Panc1 (cell line): ENCODE data around the gene NLGN2. TPM values are rescaled to one million over a fixed set of nuclear protein-coding genes. Genes with fewer than 3 reads are reported as not detected.

Experiments
- ATAC-seq: fragments of 200-7000 bp; cut with Tn5 transposase; 2 replicates; pipeline ENCODE4 v1.9.1; 2020; ENCODE audit warnings: mild to moderate bottlenecking, moderate library complexity
- BruUV-seq: library from RNA; stranded (reverse); fragments of 400-500 nt; replicated peaks from 2 replicates; lab custom pipeline; 2021; lab: Mats Ljungman, UMichigan
- CTCF ChIA-PET: fragments of 300-600 bp; sonication (Branson Sonifier 250); formaldehyde crosslinking; loops from one replicate; lab custom pipeline; 2022; ENCODE audit warnings: antibody characterized with exemption; lab: Charles Lee
- POLR2A ChIA-PET: fragments of 300-600 bp; sonication (Branson Sonifier 250); formaldehyde crosslinking; loops from one replicate; lab custom pipeline; 2022; ENCODE audit warnings: antibody characterized with exemption; lab: Charles Lee
- DNase-seq: peaks from one replicate; pipeline ENCODE4 v3.0.0-alpha.2; 2010; ENCODE audit warnings: low read depth, low spot score
- H3K27ac ChIP-seq: 2 replicates; pipeline ENCODE4 v1.5.1; 2011; ENCODE audit warnings: mild to moderate bottlenecking, low read length, inconsistent platforms
- H3K27me3 ChIP-seq: fragments of 200-500 bp; sonication (Bioruptor generic); 2 replicates; pipeline ENCODE4 v1.6.0; 2014; ENCODE audit warnings: low read length, inconsistent platforms; ENCODE audit not compliant: control insufficient read depth, insufficient read depth
- H3K36me3 ChIP-seq: fragments of 200-500 bp; sonication (Bioruptor generic); 2 replicates; pipeline ENCODE4 v1.5.1; 2014; ENCODE audit warnings: inconsistent platforms, mild to moderate bottlenecking, low read length, moderate library complexity; ENCODE audit not compliant: control insufficient read depth, insufficient read depth
- H3K4me1 ChIP-seq: 2 replicates; pipeline ENCODE4 v1.5.1; 2011; ENCODE audit warnings: inconsistent platforms, mild to moderate bottlenecking, low read length, moderate library complexity; ENCODE audit not compliant: control insufficient read depth, insufficient read depth
- H3K4me3 ChIP-seq, 2 experiments: 2 replicates each; pipeline ENCODE4 v1.5.1; 2011 to 2012; ENCODE audit warnings: low read depth in 2 of 2, low read length in 2 of 2, mild to moderate bottlenecking in 2 of 2, inconsistent platforms in 1 of 2, moderate library complexity in 1 of 2
- H3K9me3 ChIP-seq: fragments of 200-500 bp; sonication (Bioruptor generic); 2 replicates; pipeline ENCODE4 v1.5.1; 2014; ENCODE audit warnings: low read depth, mild to moderate bottlenecking, inconsistent platforms, low read length, moderate library complexity; ENCODE audit not compliant: control insufficient read depth, insufficient read depth
- POLR2AphosphoS5 ChIP-seq: IDR thresholded peaks from 2 replicates; pipeline ENCODE4 v1.6.1; 2012; ENCODE audit warnings: mild to moderate bottlenecking, low read depth, low read length, moderate library complexity
- REST ChIP-seq, 2 experiments: IDR thresholded peaks; 2 replicates each; pipeline ENCODE4 v1.6.1; 2011 to 2012; ENCODE audit warnings: low read depth in 2 of 2, control low read depth in 1 of 2, low read length in 1 of 2, mild to moderate bottlenecking in 1 of 2, moderate library complexity in 1 of 2; ENCODE audit not compliant: insufficient read depth in 1 of 2
- SIN3A ChIP-seq: IDR thresholded peaks from 2 replicates; pipeline ENCODE4 v1.6.1; 2012; ENCODE audit warnings: low read depth, mild to moderate bottlenecking, low read length, moderate library complexity, borderline replicate concordance; ENCODE audit not compliant: insufficient read depth
- TCF7L2 ChIP-seq: IDR thresholded peaks from 2 replicates; pipeline ENCODE4 v1.6.1; 2011; ENCODE audit warnings: mild to moderate bottlenecking, low read depth, low read length, inconsistent platforms
- in situ Hi-C: cut with HindIII; loops from 2 replicates; pipeline ENCODE4 v1.10.0; 2016; ENCODE audit warnings: low sequenced_read_pairs, low pct_unique_long_range_greater_than_20kb
- intact Hi-C: fragments of 100-400 bp; cut with micrococcal nuclease; formaldehyde crosslinking; loops from one replicate; pipeline ENCODE4 v1.10.0; 2022; ENCODE audit not compliant: unreplicated experiment
- total RNA-seq: library from RNA; stranded (reverse); gene quantifications from one replicate; pipeline ENCODE4 v1.2.1, GENCODE V29; 2021; ENCODE audit not compliant: unreplicated experiment
- TF ChIP-seq, protein P1 (sequence below): fragments of 450-650 bp; IDR thresholded peaks from 2 replicates; pipeline ENCODE4 v1.5.1; 2017; ENCODE audit warnings: mild to moderate bottlenecking

The NLGN2 gene
- total RNA-seq, 1 experiment from 2014 or later, result 33.6 TPM

DNA sequence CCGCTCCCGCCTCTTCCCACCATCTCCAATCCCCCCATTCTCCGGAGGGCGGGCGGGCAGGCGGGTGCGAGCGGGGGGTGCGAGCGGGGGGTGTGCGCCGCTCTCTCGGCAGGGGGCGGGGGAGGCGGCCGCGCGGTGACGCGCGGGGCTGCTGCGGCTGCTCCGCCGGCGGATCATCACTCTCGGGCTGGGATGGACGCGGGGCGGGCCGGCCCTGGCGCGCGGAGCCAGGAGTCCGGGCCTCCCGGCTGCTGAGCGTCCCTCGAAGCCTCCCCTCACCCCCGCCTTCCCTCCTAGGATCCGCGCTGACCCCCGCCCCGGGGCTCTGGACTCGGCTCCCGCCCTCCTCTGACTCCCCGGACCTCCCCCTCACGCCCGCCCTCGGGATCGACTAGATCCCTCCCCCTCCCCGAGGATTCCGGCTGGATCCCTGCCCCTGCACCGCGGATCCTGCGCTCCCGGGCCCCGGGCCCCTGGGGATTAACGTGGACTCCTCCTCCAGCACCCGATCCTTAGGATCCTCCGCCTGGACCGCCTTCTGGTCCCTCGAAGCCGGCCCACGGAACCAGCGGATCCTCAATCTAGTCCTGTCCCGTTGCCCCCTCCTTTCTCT is 2.8 kb upstream of the NLGN2 start:
- no peaks in the 10 kb centered on the region for H3K36me3 ChIP-seq
- TF ChIP-seq, protein P1, sequence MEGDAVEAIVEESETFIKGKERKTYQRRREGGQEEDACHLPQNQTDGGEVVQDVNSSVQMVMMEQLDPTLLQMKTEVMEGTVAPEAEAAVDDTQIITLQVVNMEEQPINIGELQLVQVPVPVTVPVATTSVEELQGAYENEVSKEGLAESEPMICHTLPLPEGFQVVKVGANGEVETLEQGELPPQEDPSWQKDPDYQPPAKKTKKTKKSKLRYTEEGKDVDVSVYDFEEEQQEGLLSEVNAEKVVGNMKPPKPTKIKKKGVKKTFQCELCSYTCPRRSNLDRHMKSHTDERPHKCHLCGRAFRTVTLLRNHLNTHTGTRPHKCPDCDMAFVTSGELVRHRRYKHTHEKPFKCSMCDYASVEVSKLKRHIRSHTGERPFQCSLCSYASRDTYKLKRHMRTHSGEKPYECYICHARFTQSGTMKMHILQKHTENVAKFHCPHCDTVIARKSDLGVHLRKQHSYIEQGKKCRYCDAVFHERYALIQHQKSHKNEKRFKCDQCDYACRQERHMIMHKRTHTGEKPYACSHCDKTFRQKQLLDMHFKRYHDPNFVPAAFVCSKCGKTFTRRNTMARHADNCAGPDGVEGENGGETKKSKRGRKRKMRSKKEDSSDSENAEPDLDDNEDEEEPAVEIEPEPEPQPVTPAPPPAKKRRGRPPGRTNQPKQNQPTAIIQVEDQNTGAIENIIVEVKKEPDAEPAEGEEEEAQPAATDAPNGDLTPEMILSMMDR, result no peak
- TF ChIP-seq SIN3A, result no peak
- no peak for TF ChIP-seq TCF7L2
- no peak for TF ChIP-seq REST (IDR thresholded peaks at IDR 0.05; ENCODE audit: insufficient read depth in 1 of 2, low read depth in 2 of 2, low read length in 1 of 2)
- no peak for TF ChIP-seq POLR2AphosphoS5
- H3K9me3 ChIP-seq, result no peaks in the 10 kb centered on the region
- DNase-seq, result no peak
- peak; percentile 38 for ATAC-seq
- in situ Hi-C loops, result no loop called here
- no peaks in the 10 kb centered on the region for H3K27me3 ChIP-seq
- CTCF ChIA-PET, result interaction anchor here (0.7 kb wide), 1 partner anchor 49 kb away, joined by 4 read pairs; no protein-coding TSS in a partner anchor
- POLR2A ChIA-PET, result interaction anchor here (0.6 to 0.8 kb wide), 2 partner anchors 80 to 1964 kb away, joined by 3 read pairs; partner anchors contain the start of gene POLR2A
- H3K4me3 ChIP-seq, result peak overlapping the region; percentile 61 to 63
- peak overlapping the region; percentile 57 for H3K27ac ChIP-seq
- no TSS peak for BruUV-seq
- intact Hi-C loops, result no loop called here
- H3K4me1 ChIP-seq, result peaks cover 3% of the 10 kb centered on the region

- intact Hi-C loops (no loop called here), in situ Hi-C loops (no loop called here)
- Histone ChIP-seq H3K4me3 (peak overlapping the region; percentile 61 to 63), H3K27me3 (no peaks in the 10 kb centered on the region), H3K36me3 (no peaks in the 10 kb centered on the region), H3K27ac (peak overlapping the region; percentile 57), H3K4me1 (peaks cover 3% of the 10 kb centered on the region), H3K9me3 (no peaks in the 10 kb centered on the region)
- DNase-seq (no peak), ATAC-seq (no peak)
- POLR2A ChIA-PET, result interaction anchor here (0.6 kb wide), 1 partner anchor 11 kb away, joined by 3 read pairs; the partner anchor contains the start of gene PLSCR3
- BruUV-seq, result TSS peak; percentile 96
- CTCF ChIA-PET, result no interaction called here
- TF ChIP-seq SIN3A (no peak), TCF7L2 (no peak), REST (IDR thresholded peaks at IDR 0.05; ENCODE audit: insufficient read depth in 1 of 2, low read depth in 2 of 2, low read length in 1 of 2) (no peak), POLR2AphosphoS5 (no peak)
- TF ChIP-seq, protein P1, result no peak
Measured at GRCh38 chr17:7405350-7406234, 2.1 kb upstream of the NLGN2 start.
